HK-2 (cell line): ENCODE results near the gene PLA2G2F.

Experiments used
- DNase-seq: peaks from one replicate; pipeline ENCODE4 v3.0.0-alpha.2; 2018; ENCODE audit not compliant: unreplicated experiment

The PLA2G2F gene

DNA sequence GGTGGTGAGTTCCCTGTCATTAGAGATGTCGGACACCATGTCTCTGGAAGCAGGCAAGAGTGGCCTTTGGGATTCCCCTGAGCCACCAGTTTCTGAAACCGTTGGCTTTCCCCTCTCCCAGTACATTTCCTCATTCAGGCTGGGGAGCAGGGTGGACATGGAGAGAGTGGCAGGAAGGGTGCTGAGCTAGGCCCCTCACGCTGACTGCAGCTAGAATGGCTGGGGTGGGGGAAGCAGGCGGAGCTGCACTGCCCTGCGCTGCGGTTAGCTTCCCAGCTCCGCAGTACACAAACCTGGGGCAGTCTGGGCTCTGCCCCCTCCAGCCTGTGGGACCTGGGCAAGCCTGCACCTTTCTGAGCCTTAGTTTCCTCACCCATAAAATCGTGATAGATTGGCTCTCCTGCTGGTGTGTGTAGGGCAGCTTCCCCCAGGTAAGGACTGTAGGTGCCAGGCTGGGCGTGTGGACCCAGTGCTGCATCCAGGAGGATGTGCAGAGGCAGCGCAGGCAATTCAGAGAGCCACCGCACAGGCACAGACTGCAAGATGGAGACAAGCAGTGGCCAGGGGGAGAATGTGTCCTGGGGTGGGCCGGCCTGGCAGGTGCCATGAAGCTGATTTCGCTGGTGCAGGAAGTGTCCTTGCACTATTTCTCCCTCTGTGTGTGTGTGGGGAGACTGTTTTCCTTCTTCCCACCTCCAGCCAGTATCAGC, 3.0 kb downstream of the PLA2G2F start:
- no peak for DNase-seq

- DNase-seq: no peak
These were observed 4.2 kb downstream of the PLA2G2F start for GRCh38 chr1:20143318-20143717.

DNA sequence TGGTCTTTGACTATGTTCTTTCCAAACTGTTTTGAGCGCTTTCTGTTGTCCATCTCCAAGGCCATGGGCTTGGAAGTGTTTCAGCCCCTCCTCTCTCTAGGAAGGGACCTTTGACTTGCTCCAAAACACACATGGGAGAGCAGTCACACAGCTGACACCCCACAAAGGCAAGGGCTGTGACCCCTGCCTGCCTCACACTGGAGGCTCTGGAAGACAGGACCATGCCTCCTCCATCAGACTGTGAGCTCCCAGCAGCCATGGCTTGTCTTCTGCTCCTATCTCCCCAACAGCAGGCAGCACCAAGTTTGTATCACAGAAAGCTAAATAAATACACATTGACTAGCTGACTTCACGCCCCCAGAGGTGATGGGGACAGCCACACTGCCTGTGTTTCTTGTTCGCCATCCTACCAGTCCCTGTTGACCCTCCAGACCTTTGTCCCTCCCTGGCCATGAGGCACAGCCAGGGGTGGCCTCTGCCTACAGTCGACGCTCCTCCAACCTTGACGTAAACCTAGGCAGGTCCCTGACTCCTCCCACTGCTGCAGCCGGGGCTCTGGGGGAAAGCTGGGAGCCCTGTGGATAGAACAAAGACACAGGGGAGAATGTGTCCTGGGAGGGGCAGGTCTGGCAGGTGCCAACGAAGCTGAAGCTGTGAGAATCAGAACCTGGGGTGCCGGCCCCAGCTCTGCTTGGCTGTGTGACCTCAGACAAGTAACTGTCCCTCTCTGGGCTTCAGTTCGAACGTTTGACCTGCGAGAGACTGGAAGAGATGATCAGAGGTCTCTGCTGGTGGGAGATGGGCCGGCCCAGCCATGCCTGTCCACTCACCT, 4.8 kb downstream of the PLA2G2F start:
- no peak for DNase-seq

- no peak for DNase-seq
These were observed 8.9 kb downstream of the PLA2G2F start for GRCh38 chr1:20147846-20148570.

DNA sequence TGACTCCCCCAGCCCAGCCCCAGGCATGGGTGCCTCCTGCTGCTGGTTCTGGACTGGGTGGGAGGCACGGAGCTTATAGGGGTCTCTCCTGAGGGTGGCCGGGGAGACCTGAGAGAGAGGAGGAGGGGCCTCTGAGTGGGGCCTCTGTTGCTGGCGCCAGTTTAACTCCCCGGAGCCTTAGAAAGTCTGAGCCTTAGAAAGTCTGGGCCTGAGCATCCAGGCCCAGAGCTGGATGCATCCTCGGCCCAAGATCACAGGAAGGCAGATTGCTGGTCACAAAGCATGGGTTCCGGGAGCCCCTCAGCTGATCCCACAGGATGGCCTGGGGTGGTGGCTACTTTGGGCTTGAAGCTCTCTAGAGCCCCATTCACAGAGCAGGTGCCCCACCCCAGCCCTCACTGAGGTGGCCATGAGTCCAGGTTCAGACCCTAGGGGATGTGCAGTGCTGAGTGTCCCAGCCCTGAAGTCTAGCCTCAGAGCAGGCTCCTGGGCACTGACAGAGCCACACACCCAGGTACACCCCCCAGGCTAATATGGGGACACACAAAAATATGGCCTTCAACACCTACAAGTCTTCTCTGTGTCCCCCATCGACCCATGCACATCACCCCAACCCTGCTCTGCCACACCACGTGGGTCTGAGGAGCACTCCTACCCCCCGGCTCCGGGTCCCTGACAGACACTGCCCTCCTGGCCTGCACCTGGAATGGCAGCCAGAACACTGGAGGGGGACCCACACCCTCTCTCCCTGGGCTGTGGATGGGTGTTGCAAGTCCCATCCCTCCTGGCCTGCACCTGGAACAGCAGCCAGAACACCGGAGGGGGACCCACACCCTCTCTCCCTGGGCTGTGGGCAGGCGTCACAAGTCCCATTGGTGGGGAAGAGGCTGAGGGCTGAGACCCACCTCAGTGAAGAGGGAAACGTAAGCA, 9.7 kb downstream of the PLA2G2F start:
- no peak for DNase-seq

GRCh38 chr1:20149601-20150325, 10.6 kb downstream of the PLA2G2F start:
- no peak for DNase-seq

GRCh38 chr1:20150326-20150705, 11.2 kb downstream of the PLA2G2F start:
- DNase-seq: no peak

DNA sequence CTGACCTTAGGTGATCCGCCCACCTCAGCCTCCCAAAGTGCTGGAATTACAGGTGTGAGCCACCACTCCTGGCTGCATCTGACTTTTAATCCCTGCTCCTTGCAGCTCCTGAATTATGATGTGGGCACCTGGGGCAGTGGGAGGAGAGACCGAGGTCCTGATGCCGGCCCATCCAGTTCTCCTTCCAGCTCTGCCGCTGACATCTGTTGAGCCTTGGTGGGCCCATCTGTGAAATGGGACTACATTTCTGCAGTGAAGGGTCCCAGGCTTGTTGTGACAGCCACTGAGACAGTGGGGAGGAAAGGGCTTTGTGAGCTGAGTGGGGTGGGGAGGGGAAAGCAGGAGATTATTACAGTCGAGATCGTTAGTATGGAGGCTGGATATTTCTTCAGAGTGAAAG, 11.8 kb downstream of the PLA2G2F start:
- DNase-seq: no peak

GRCh38 chr1:20151906-20152598, 12.9 kb downstream of the PLA2G2F start:
- DNase-seq: peak; percentile 78

GRCh38 chr1:20152599-20152930, 13.4 kb downstream of the PLA2G2F start:
- no peak for DNase-seq

- no peak for DNase-seq
These were observed 13.9 kb downstream of the PLA2G2F start for GRCh38 chr1:20153000-20153418.

DNA sequence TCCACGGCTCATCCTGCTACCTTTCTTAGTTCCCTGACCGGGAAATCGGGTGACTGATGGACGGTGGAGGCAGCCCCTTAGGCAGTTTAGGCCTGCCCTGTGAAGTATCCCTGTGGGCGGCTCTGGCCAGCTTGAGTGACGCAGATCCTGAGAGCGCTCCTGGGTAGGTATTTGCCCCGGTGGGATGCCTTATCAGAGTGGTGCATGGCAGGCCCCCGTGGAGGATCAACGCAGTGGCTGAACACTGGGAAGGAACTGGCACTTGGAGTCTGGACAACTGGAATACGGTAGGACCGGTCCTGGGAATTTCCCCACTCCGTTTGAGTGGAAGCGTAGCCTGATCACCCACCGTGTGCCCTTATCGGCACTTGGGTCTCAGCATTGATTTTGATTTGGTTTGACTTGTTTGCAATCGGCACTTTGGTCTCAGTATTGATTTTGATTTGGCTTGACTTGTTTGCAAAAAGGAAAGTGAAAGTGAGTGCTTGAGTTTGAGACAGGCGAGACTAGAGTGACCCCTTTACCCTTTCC, 15.2 kb downstream of the PLA2G2F start:
- DNase-seq: no peak

DNA sequence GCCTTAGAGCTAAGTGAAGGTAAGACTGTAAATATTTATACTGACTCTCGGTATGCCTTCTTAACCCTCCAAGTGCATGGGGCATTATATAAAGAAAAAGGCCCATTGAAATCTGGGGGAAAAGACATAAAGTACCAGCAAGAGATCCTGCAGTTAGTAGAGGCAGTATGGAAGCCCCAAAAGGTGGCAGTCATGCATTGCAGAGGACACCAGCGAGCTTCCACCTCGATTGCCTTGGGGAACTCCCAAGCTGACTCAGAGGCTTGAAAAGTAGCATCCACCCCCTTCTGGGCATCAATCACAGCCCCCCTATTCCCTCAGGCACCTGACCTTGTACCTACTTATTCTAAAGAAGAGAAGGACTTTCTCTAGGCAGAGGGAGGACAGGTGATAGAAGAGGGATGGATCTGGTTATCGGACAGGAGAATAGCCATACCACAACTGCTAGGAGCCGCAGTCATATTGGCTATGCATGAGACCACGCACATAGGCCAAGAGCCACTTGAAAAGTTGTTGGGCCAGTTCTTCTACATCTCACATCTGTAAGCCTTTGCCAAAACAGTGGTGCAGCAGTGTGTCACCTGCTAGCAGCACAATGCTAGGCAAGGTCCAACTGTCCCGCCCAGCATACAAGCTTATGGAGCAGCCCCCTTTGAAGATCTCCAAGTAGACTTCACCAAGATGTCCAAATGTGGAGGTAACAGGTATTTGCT, 19.4 kb downstream of the PLA2G2F start:
- DNase-seq: no peak

DNA sequence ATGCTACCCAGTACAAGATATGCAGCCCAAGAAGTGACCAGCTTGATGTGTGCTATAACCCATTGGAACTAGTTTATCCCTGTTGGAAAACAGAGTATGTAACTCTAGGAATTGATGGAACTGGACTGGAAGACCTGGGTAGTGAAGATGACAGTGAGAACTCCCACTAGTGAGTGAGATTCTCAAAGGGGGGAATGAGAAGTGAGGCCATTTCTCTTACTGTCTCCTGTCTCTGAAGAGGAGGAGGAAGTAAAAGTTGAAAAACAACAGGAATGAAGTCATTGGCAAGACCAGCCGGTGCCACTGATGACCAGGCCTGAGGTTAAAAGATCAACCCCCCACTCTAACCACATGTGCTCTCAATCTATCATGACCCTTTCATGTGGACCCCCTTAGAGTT, 20.9 kb downstream of the PLA2G2F start:
- no peak for DNase-seq

DNA sequence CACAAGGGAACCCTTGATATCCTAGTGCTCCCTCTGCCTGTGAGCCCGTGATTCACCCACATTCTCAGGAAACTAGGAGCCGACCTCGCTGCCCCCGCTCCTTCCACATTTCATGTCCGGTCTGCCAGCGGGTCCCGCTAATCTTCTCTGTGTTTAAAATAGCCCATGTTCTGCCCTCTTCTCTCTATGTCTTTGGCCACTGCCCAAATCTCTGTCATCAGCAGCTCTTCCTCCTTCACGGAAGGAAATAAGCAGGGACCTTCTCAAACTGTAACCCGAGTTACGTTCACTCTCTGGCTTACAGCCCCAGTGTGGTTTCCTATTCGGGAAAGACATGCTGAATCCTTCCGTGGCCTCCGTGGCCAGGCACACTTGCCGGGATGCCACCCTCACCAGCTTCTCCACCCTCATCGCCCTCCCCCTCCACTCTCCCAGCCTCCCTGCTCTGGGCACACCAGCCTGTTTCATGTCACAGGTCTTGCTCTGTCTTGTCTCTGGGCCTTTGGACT, 25.6 kb downstream of the PLA2G2F start:
- DNase-seq: no peak

GRCh38 chr1:20165522-20165951, 26.4 kb downstream of the PLA2G2F start:
- DNase-seq: no peak

- no peak for DNase-seq
These were observed 26.9 kb downstream of the PLA2G2F start for GRCh38 chr1:20166051-20166450.

- no peak for DNase-seq
These were observed 28.0 kb downstream of the PLA2G2F start for GRCh38 chr1:20167126-20167525.
